AG04449 (cell line): ENCODE data around the gene GJA9.
A peak's percentile ranks its signal among the peaks of the same experiment; 100 is the strongest.

ENCODE experiments used
- CTCF ChIA-PET: fragments of 350-600 bp; formaldehyde crosslinking; extraction: SDS; loops from one replicate; lab custom pipeline; 2021; ENCODE audit warnings: antibody characterized with exemption; lab: Yijun Ruan, JAX
- POLR2A ChIA-PET: fragments of 400-600, 350-600 bp; formaldehyde crosslinking; extraction: SDS; loops from one replicate; lab custom pipeline; 2020; ENCODE audit warnings: antibody characterized with exemption, inconsistent platforms; lab: Yijun Ruan, JAX
- DNase-seq: peaks from one replicate; pipeline ENCODE4 v3.0.0-alpha.2; 2010; ENCODE audit warnings: low read depth, low spot score
- H3K4me3 ChIP-seq: 2 replicates; pipeline ENCODE4 v1.5.1; 2011; ENCODE audit warnings: low read depth, mild to moderate bottlenecking, control low read depth, low read length
- CTCF ChIP-seq: IDR thresholded peaks from one replicate; pipeline ENCODE4 v1.5.1; 2011; ENCODE audit warnings: mild to moderate bottlenecking, moderate library complexity, low read length, control low read depth, inconsistent platforms; ENCODE audit not compliant: insufficient read depth; ENCODE audit errors: missing control alignments

GJA9 gene

GRCh38 chr1:38872401-38873026 lies 8.9 kb downstream of the GJA9 start:
- TF ChIP-seq CTCF, result no peak
- DNase-seq, result no peak
- H3K4me3 ChIP-seq, result peak overlapping the region; percentile 94
- CTCF ChIA-PET, result interaction anchor here (1.1 to 1.5 kb wide), 2 partner anchors 10 to 220 kb away, joined by 3 to 9 read pairs; no protein-coding TSS in a partner anchor
- POLR2A ChIA-PET, result interaction anchor here (0.6 to 0.8 kb wide), 2 partner anchors 154 to 254 kb away, joined by 3 read pairs; partner anchors contain the start of gene NDUFS5

- POLR2A ChIA-PET, result no interaction called here
- no peak for TF ChIP-seq CTCF
- CTCF ChIA-PET, result no interaction called here
- DNase-seq, result no peak
- no peak overlapping the region for H3K4me3 ChIP-seq
Observed at GRCh38 chr1:38870996-38871395, 10.4 kb downstream of the GJA9 start.

- DNase-seq, result no peak
- ChIA-PET CTCF (no interaction called here), POLR2A (no interaction called here)
- no peak overlapping the region for H3K4me3 ChIP-seq
- no peak for TF ChIP-seq CTCF
Observed at GRCh38 chr1:38867208-38867607, 14.2 kb downstream of the GJA9 start.

GRCh38 chr1:38865112-38865715 lies 16.2 kb downstream of the GJA9 start:
- ChIA-PET POLR2A (no interaction called here), CTCF (no interaction called here)
- no peak for DNase-seq
- no peak overlapping the region for H3K4me3 ChIP-seq
- no peak for TF ChIP-seq CTCF

- no peak for TF ChIP-seq CTCF
- no peak for DNase-seq
- peak overlapping the region; percentile 92 for H3K4me3 ChIP-seq
- ChIA-PET CTCF (interaction anchor here (1.5 to 3.1 kb wide), 3 partner anchors 9 to 238 kb away, joined by 4 to 19 read pairs (median 5); no protein-coding TSS in a partner anchor), POLR2A (no interaction called here)
Observed at GRCh38 chr1:38860454-38860795, 21.0 kb downstream of the GJA9 start.
